ENCODE measurements around the gene ECE2.
"Not testable (repeated sequence)": the region's sequence is repeated elsewhere in the genome, so short reads cannot be mapped to it uniquely, and the experiment has no call there.

ECE2 gene

DNA sequence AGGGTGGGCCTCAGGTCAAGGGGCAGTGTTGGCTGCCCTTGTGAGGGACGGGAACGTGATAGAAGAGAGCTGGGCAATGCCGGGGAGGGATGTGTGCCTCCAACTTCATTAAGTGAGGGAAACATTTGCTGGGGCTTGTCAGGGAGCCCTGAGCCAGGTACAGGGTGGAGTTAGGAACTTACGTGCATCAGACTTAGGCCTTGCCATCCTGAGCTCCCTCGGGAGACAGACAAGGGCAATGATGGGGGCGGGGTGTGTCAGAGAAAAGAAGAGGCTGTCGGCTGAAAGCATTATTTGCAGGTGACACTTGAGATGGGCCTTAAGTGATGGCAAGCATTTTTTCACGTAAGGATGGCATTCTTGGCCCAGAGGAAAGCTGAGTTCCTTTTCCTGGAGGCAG lies 63.2 kb downstream of the ECE2 start:
- DNase-seq, result no peak

DNA sequence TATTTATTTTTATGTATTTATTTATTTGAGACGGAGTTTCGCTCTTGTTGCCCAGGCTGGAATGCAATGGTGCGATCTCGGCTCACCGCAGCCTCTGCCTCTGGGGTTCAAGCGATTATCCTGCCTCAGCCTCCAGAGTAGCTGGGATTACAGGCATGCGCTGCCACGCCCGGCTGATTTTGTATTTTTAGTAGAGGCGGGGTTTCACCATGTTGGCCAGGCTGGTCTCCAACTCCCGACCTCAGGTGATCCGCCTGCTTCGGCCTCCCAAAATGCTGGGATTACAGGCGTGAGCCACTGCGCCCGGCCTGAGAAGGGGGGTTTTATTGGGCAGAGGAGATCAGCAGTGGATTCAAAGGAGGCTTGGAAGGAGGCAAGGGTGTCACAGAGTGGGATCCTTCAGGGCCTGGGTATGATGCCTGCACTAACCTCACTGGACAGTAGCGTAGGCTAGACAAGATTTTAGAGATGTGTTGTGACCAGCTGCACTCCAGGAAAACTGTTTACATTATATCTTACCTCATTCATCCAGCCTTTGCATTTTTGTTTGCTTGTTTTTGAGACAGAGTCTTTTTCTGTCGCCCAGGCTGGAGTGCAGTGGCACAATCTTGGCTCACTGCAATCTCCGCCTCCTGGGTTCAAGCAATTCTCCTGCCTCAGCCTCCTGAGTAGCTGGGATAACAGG lies 63.8 kb downstream of the ECE2 start:
- not testable (repeated sequence) for DNase-seq

DNA sequence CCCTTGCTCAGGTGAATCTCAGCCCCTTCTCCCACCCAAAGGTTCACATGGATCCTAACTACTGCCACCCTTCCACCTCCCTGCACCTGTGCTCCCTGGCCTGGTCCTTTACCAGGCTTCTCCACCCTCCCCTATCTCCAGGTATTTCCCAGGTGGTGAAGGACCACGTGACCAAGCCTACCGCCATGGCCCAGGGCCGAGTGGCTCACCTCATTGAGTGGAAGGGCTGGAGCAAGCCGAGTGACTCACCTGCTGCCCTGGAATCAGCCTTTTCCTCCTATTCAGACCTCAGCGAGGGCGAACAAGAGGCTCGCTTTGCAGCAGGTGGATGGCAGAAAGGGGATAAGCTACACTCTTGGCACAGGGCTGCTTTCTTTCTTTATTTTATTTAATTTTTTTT lies 66.1 kb downstream of the ECE2 start:
- DNase-seq, result no peak
